GM12878 (cell line): Measurements from ENCODE around the gene JUN. TPM values are rescaled to one million over a fixed set of nuclear protein-coding genes. Genes with fewer than 3 reads are reported as not detected.
A peak's percentile ranks its signal among the peaks of the same experiment; 100 is the strongest.

Source experiments
- ATAC-seq: fragments of 200-7000 bp; cut with Tn5 transposase; 3 replicates; pipeline ENCODE4 v1.9.1; 2020; ENCODE audit warnings: mild to moderate bottlenecking, moderate library complexity
- BruUV-seq: library from RNA; stranded (reverse); fragments of 400-500 nt; replicated peaks from 2 replicates; lab custom pipeline; 2021; lab: Mats Ljungman, UMichigan
- CTCF ChIA-PET: fragments of 300-600 bp; sonication (Branson Sonifier 250); formaldehyde crosslinking; extraction: SDS; loops from one replicate; lab custom pipeline; 2021; ENCODE audit warnings: inconsistent platforms; lab: Yijun Ruan, JAX
- POLR2A ChIA-PET: fragments of 350-600 bp; formaldehyde crosslinking; extraction: SDS; loops from one replicate; lab custom pipeline; 2021; ENCODE audit warnings: inconsistent platforms; lab: Charles Lee
- RAD21 ChIA-PET: fragments of 300-600 bp; sonication (Branson Sonifier 250); formaldehyde crosslinking; loops from one replicate; lab custom pipeline; 2023; ENCODE audit warnings: antibody characterized with exemption; ENCODE audit not compliant: unreplicated experiment; lab: Charles Lee
- SMC1A ChIA-PET: fragments of 300-600 bp; sonication (Branson Sonifier 250); formaldehyde crosslinking; loops from one replicate; lab custom pipeline; 2023; ENCODE audit not compliant: unreplicated experiment, uncharacterized antibody; lab: Charles Lee
- DNase-seq: peaks from one replicate; pipeline ENCODE4 v3.0.0-alpha.2; 2011; ENCODE audit warnings: low read depth, low spot score
- FAIRE-seq: peaks from 3 replicates; lab custom pipeline; 2011; peaks lifted over from hg19 to GRCh38; lab: Jason Lieb, UNC
- H2AFZ ChIP-seq: 2 replicates; pipeline ENCODE4 v1.6.0; 2011; ENCODE audit warnings: low read depth, low read length, control low read depth; ENCODE audit not compliant: control insufficient read depth
- H3K27ac ChIP-seq: 2 replicates; pipeline ENCODE4 v1.5.1; 2011; ENCODE audit warnings: control low read depth; ENCODE audit not compliant: control insufficient read depth, insufficient read depth
- H3K27me3 ChIP-seq, 2 experiments: replicated peaks in 1 of 2; 2 replicates each; pipeline versions ENCODE4 v1.6.0 to v1.6.1; 2011; ENCODE audit warnings: low read length in 1 of 2; ENCODE audit not compliant: control insufficient read depth in 2 of 2, insufficient read depth in 2 of 2
- H3K36me3 ChIP-seq, 2 experiments: 2 replicates each; pipeline ENCODE4 v1.5.1; 2011; ENCODE audit warnings: low read length in 1 of 2; ENCODE audit not compliant: control insufficient read depth in 2 of 2, insufficient read depth in 2 of 2
- H3K4me1 ChIP-seq: 2 replicates; pipeline ENCODE4 v1.6.1; 2011; ENCODE audit warnings: mild to moderate bottlenecking, low read length, moderate library complexity, mixed read lengths; ENCODE audit not compliant: control insufficient read depth, insufficient read depth
- H3K4me2 ChIP-seq: 2 replicates; pipeline ENCODE4 v1.6.0; 2011; ENCODE audit warnings: control low read depth; ENCODE audit not compliant: control insufficient read depth, insufficient read depth
- H3K4me3 ChIP-seq: fragments of 200-600 bp; sonication (generic); 2 replicates; pipeline ENCODE4 v1.5.1; 2016
- H3K79me2 ChIP-seq: 2 replicates; pipeline ENCODE4 v1.6.0; 2011; ENCODE audit warnings: low read length; ENCODE audit not compliant: control insufficient read depth, insufficient read depth
- H3K9ac ChIP-seq: 2 replicates; pipeline ENCODE4 v1.8.0; 2011; ENCODE audit warnings: low read length, control low read depth, mixed read lengths; ENCODE audit not compliant: control insufficient read depth, insufficient read depth
- H3K9me3 ChIP-seq: replicated peaks from 3 replicates; pipeline ENCODE4 v1.5.1; 2011; ENCODE audit warnings: mild to moderate bottlenecking, low read length; ENCODE audit not compliant: control insufficient read depth, insufficient read depth
- H4K20me1 ChIP-seq: 2 replicates; pipeline ENCODE4 v1.6.0; 2011; ENCODE audit not compliant: control insufficient read depth, insufficient read depth
- BCL3 ChIP-seq: IDR thresholded peaks from 2 replicates; pipeline ENCODE4 v1.6.1; 2011; ENCODE audit warnings: borderline replicate concordance, low read depth, mild to moderate bottlenecking, moderate library complexity, low read length; ENCODE audit not compliant: insufficient read depth, poor library complexity, severe bottlenecking
- CEBPZ ChIP-seq: fragments of 150-350 bp; IDR thresholded peaks from 2 replicates; pipeline ENCODE4 v1.6.1; 2016; ENCODE audit warnings: low read depth, low read length
- CHD1 ChIP-seq: IDR thresholded peaks from 2 replicates; pipeline ENCODE4 v1.6.1; 2012; ENCODE audit warnings: low read depth, low read length, improper control_type of control experiment
- DPF2 ChIP-seq: fragments of 450-650 bp; IDR thresholded peaks from 2 replicates; pipeline ENCODE4 v1.6.1; 2017; ENCODE audit warnings: mild to moderate bottlenecking
- GATAD2B ChIP-seq: fragments of 450-650 bp; conservative IDR thresholded peaks from 2 replicates; pipeline ENCODE4 v1.6.1; 2017; ENCODE audit warnings: low read depth, mild to moderate bottlenecking, moderate library complexity
- IKZF2 ChIP-seq, 2 experiments: fragments of 450-650 bp; IDR thresholded peaks; 2 replicates each; pipeline ENCODE4 v1.6.1; 2017; ENCODE audit warnings: mild to moderate bottlenecking in 2 of 2, moderate library complexity in 2 of 2
- MAX ChIP-seq: IDR thresholded peaks from 2 replicates; pipeline ENCODE4 v1.6.1; 2012; ENCODE audit warnings: low read depth, low read length, improper control_type of control experiment
- NFIC ChIP-seq: IDR thresholded peaks from 2 replicates; pipeline ENCODE4 v1.6.1; 2012; ENCODE audit warnings: low read depth, mild to moderate bottlenecking, inconsistent platforms, low read length, moderate library complexity
- POLR2AphosphoS5 ChIP-seq: IDR thresholded peaks from 2 replicates; pipeline ENCODE4 v1.6.1; 2011; ENCODE audit warnings: mild to moderate bottlenecking, low read length, inconsistent platforms
- WGBS: methylation state at CpG from one replicate; pipeline ENCODE4 v1.1.6; 2016; ENCODE audit warnings: low lambda C conversion rate; ENCODE audit not compliant: insufficient replicate concordance, insufficient coverage; ENCODE audit errors: missing lambda C conversion rate; 5-methylcytosine and 5-hydroxymethylcytosine counted together
- in situ Hi-C: fragments of 300-500 bp; cut with MboI; formaldehyde crosslinking; loops from 9 replicates; pipeline ENCODE4 v1.14.3; 2018; ENCODE audit warnings: mixed read lengths
- intact Hi-C: fragments of 100-400 bp; cut with micrococcal nuclease; formaldehyde crosslinking; loops from one replicate; pipeline ENCODE4 v1.14.2; 2022; ENCODE audit not compliant: unreplicated experiment
- polyA plus RNA-seq, 11 experiments: library from polyadenylated mRNA; depleted of rRNA in 4 of 11; unstranded in 6 of 11; stranded (reverse) in 5 of 11; fragments of >200 nt; fragmentation: Nextera tagmentation in 4 of 11; fragmentation: Illumina TruSeq in 1 of 11; extraction: Ambion mirVana in 4 of 11; extraction: Trizol in 1 of 11; gene quantifications; 1 replicate in 1 of 11; 2 replicates in 10 of 11; pipeline versions ENCODE4 v1.2.1 to v1.2.3, GENCODE V29; 2011 to 2016; ENCODE audit warnings: inconsistent platforms in 2 of 11, missing spikeins in 2 of 11, low read depth in 1 of 11
- total RNA-seq, 4 experiments: library from RNA; depleted of rRNA in 3 of 4; stranded (reverse); fragments of >200 nt in 3 of 4; fragmentation: Illumina TruSeq in 1 of 4; extraction: Trizol in 1 of 4; gene quantifications; 2 replicates each; pipeline versions ENCODE4 v1.2.1 to v1.2.3, GENCODE V29; 2013 to 2021

Gene JUN
- total and polyA plus RNA-seq, 10 of the 15 experiments (the other 5 are each of a cell fraction or from before 2014, with no cell fraction given): 0.18 to 8.4 (median 2.8) TPM

GRCh38 chr1:58781541-58782177 is 2.2 kb downstream of the JUN start (continued):
- TF ChIP-seq IKZF2 (IDR thresholded peaks at IDR 0.05): 0 out of 4 replicates have a peak, but pooled peaks have one; percentile 0 to 9
- no peak for TF ChIP-seq BCL3
- no peak for TF ChIP-seq MAX
- no peak for TF ChIP-seq GATAD2B
- TF ChIP-seq DPF2: no peak

GRCh38 chr1:58780836-58781452 is 2.9 kb downstream of the JUN start:
- Histone ChIP-seq H2AFZ (no peak overlapping the region), H3K79me2 (peaks cover 6% of the 10 kb centered on the region), H3K36me3 (no peaks in the 10 kb centered on the region), H3K27ac (no peak overlapping the region), H3K9ac (no peak overlapping the region), H3K4me3 (no peak overlapping the region), H3K27me3 (no peaks in the 10 kb centered on the region), H4K20me1 (no peaks in the 10 kb centered on the region), H3K9me3 (no peaks in the 10 kb centered on the region), H3K4me2 (peak overlapping the region; percentile 99; the same call in 1 of the 2 replicates), H3K4me1 (peaks cover 11% of the 10 kb centered on the region)
- intact Hi-C loops: loop anchor here (5.0 kb wide), 3 partner anchors 186 to 246 kb away; no protein-coding TSS in a partner anchor
- ATAC-seq: no peak
- in situ Hi-C loops: loop anchor here (10.0 kb wide), 1 partner anchor 514 kb away; the partner anchor contains the start of gene FGGY
- RAD21 ChIA-PET: interaction anchor here (0.6 to 1.1 kb wide), 3 partner anchors 38 to 918 kb away, joined by 3 to 4 read pairs (median 3); no protein-coding TSS in a partner anchor
- no TSS peak for BruUV-seq
- POLR2A ChIA-PET: interaction anchor here (1.0 kb wide), 1 partner anchor 371 kb away, joined by 3 read pairs; no protein-coding TSS in a partner anchor
- no peak for FAIRE-seq
- WGBS: 49% methylated on average over 2 of the region's 2 CpGs
- CTCF ChIA-PET: interaction anchor here (1.0 to 5.1 kb wide), 9 partner anchors 8 to 978 kb away, joined by 3 to 39 read pairs (median 5); no protein-coding TSS in a partner anchor
- TF ChIP-seq CHD1: no peak
- TF ChIP-seq CEBPZ: no peak
- peak; percentile 63 for TF ChIP-seq POLR2AphosphoS5
- TF ChIP-seq NFIC: no peak
- no peak for DNase-seq
- SMC1A ChIA-PET: interaction anchor here (0.9 to 8.4 kb wide), 7 partner anchors 233 to 978 kb away, joined by 3 to 64 read pairs (median 3); no protein-coding TSS in a partner anchor
